Inferior parietal cortex (tissue), 1 donor: ENCODE results near the gene ZNF544.
A peak's percentile ranks its signal among the peaks of the same experiment; 100 is the strongest.
"Not testable (repeated sequence)": the region's sequence is repeated elsewhere in the genome, so short reads cannot be mapped to it uniquely, and the experiment has no call there.

Experiments
- DNase-seq: peaks from one replicate; pipeline ENCODE4 v3.0.0-alpha.2; 2016; ENCODE audit errors: extremely low spot score

ZNF544 gene

GRCh38 chr19:58252102-58252685 is 23.5 kb downstream of the ZNF544 start:
- no peak for DNase-seq

DNA sequence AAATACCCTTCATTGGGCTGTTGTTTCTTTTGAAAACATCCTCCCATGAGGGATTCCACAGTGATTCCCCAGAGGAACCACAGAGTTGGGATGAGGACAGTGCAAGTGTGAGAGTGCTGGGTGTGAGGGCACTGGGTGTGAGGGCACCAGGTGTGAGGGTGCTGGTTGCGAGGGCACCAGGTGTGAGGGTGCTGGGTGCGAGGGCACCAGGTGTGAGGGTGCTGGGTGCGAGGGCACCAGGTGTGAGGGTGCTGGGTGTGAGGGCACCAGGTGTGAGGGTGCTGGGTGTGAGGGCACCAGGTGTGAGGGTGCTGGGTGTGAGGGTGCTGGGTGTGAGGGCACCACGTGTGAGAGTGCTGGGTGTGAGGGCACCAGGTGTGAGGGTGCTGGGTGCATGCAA is 29.5 kb downstream of the ZNF544 start:
- not testable (repeated sequence) for DNase-seq

GRCh38 chr19:58261600-58261967 is 32.9 kb downstream of the ZNF544 start:
- no peak for DNase-seq

GRCh38 chr19:58261968-58262921 is 33.5 kb downstream of the ZNF544 start:
- no peak for DNase-seq

DNA sequence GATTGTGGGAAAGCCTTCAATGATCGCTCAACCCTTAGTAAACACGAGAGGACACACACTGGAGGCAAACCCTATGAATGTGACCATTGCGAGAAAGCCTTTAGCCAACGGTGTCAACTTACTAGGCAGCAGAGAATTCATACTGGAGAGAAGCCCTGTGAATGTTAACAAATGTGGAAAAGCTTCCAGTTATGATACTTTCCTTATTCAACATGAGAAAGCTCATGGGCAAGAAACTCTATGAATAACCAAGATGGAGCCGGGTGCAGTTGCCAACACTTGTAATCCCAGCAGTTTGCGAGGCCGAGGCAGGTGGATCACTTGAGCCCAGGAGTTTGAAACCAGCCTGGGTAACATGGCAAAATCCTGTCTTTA is 34.2 kb downstream of the ZNF544 start:
- DNase-seq: no peak

DNA sequence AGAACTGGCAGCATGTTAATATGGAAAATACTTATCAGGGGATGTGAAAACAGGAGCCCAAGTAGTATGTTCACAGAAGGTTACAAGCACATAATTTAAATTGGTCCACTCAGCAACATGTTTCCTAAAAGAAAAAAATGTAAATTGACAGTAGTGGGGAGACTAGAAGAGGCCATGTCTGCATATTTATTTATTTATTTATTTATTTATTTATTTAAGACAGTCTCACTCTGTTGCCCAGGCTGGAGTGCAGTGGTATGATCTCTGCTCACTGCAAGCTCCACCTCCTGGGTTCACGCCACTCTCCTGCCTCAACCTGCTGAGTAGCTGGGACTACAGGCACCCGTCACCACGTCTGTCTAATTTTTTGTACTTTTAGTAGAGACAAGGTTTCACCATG is 36.4 kb downstream of the ZNF544 start:
- no peak for DNase-seq

- no peak for DNase-seq
Measured at GRCh38 chr19:58268344-58268743, 39.6 kb downstream of the ZNF544 start.

DNA sequence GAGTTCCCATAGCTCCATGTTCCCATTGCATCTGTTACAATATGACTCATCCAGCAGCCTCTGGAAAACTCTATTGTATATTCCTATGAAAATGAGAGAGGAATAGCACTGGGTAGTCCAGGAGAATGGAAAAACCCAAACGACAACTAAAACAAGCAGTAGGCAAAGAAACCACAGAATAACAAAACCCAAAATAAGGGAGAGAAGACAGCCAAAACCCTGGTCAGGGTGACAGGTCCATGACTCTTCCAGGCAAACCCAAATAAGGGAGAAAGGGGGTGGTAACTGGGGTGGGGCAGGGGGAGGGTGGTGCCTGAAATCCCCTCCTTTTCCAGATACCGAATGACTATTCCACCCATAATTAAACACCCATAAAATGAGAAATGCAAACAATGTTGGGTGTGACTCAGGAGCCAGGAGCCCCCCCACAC is 46.1 kb downstream of the ZNF544 start:
- peak; percentile 64 for DNase-seq

GRCh38 chr19:58275564-58275963 is 46.9 kb downstream of the ZNF544 start:
- no peak for DNase-seq

DNA sequence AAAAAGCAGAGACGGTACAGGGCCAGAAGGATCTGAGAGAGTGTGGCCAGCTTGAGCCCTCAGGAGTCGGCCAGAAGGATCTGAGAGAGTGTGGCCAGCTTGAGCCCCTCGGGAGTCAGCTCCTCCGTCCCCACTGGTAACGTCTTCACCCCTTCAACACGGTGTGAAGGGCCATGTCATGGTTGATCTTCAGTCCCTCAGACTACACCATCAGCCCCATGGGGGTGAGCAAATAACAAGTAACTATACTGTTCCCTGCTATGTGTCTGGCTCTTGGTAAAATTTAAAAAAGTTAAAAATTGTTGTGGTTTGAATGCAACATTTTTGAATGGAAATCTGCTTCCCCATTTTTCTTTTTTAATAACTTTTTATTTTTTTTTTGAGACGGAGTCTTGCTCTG is 48.5 kb downstream of the ZNF544 start:
- DNase-seq: no peak

DNA sequence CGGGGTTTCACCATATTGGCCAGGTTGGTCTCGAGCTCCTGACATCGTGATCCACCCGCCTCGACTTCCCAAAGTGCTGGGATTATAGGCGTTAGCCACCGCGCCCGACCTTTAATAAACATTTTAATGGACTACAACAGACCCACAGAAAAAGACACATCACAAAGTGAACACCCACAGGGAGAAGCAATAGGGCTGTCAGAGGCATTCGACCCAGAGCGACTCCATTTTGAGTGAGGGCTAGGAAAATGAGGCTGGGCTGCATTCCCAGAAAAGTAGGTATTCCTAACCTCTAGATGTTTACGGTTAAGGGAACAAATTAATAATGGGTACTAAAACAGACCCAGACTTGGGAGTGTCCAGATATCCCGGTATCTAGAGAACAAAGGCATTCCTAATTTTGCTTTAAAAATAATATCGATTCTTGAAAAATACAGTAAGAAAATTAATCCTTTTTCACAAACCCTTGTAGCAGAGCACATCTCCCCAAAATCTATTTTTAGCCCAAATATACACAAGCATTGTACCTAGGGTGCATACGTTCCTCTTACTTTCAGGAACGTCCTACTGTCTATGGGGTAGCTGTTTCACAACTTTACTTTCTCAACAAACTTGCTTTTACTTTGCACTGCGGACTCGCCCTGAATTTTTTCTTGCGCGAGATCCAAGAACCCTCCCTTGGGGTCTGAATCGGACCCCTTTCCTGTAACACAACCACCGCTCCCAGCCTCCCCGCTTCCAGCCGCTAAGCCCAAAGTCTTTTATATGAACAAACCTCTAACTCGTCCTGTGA is 49.2 kb downstream of the ZNF544 start:
- DNase-seq: no peak

DNA sequence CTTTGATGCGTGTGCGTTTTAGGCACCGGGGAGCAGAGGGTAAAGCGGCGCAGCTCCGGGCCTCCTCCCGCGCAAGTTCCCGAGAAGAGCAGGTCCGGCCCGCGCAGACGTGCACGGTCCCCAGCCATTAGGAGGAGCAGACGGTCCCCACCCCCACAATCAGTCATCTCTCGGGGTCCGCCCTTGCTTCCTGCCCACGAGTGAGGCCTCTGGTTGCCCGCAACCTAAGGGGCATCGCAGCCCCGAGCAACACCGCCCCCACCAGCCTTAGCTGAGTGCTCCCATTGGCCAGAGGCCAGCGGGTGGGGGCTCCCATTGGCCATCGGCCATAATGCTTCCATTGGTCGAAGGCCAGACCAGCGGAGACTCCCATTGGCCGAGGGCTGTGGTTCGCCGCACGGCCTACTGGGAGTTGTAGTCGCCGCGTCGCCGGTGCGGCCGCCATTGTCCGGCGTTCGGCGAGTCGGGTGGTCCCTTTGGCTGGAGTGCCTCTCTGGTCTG is 49.9 kb downstream of the ZNF544 start, which contains the start of gene ZNF8:
TSS of gene ZNF8 (plus strand) at position 415 of the 501 bp plus-strand sequence. CDS start 127 bp downstream, outside the sequence.
- peak; percentile 99 for DNase-seq

- DNase-seq: peak; percentile 47
Measured at GRCh38 chr19:58279042-58279924, 50.6 kb downstream of the ZNF544 start.

- DNase-seq: no peak
Measured at GRCh38 chr19:58279925-58280316, 51.2 kb downstream of the ZNF544 start.

- peak; percentile 8 for DNase-seq
Measured at GRCh38 chr19:58284199-58284598, 55.5 kb downstream of the ZNF544 start.

DNA sequence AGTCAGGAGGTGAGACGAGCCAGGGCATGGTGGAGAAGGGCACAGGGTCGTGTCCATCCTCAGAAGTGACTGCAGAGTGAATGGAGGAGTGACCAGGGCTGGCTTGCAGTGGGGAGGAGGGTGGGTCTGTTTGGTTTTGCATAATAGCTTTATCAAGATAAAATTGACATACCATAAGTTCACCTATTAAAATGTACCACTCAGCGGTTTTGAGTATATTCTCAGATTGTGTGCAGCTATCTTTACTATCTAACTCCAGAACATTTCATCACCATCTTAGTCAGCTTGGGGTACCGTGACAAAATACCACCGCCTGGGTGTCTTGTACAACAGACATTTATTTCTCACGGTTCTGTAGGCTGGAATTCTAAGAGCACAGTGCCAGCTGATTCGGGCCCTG is 63.2 kb downstream of the ZNF544 start:
- no peak for DNase-seq

DNA sequence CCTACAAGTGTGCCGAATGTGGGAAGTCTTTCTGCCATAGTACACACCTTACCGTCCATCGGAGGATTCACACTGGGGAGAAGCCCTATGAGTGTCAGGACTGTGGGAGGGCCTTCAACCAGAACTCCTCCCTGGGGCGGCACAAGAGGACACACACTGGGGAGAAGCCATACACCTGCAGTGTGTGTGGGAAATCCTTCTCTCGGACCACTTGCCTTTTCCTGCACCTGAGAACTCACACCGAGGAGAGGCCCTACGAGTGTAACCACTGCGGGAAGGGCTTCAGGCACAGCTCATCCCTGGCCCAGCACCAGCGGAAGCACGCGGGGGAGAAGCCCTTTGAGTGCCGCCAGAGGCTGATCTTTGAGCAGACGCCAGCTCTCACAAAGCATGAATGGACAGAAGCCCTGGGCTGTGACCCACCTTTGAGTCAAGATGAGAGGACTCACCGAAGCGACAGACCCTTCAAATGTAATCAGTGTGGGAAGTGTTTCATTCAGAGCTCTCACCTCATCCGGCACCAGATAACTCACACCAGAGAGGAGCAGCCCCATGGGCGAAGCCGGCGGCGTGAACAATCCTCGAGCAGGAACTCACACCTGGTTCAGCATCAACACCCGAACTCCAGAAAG is 66.1 kb downstream of the ZNF544 start:
- DNase-seq: no peak

GRCh38 chr19:58296104-58296503 is 67.4 kb downstream of the ZNF544 start:
- no peak for DNase-seq

GRCh38 chr19:58300620-58301019 is 71.9 kb downstream of the ZNF544 start:
- DNase-seq: no peak

DNA sequence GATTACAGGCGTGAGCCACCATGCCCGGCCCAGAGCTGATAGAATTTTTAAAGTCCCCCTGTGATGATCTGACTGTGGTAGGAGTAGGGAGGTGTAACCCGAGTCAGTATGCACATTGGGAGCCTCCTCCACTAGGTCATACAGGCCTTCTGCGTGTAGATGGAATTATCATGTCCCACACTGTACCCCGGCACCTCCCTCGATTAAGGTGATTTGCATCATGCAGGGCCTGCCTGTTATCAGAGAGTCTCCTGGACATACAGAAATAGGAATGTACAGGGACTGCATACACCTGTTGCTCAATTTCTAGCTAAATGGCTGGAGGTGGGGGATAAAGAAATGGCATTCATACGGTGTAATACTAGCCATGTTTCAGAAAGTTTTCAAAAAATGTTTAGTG is 75.5 kb downstream of the ZNF544 start:
- no peak for DNase-seq

DNA sequence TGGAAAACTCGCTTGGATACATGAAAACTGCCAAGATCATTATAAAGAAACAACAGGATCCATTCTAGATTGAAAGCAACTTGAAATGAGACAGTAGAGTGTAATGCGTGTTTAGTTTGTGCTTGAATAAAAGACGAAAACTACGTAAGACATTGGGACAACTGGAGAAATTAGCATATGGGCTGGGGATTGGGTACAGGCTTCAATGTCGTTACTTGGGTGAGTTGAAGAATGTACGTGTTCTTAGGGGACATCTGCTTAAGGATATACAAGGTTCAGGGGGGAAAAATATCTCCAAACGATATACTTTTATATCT is 76.0 kb downstream of the ZNF544 start:
- no peak for DNase-seq
